HEK293T (cell line): Measurements from ENCODE around the gene PCDHGB6.
"Not testable (repeated sequence)": the region's sequence is repeated elsewhere in the genome, so short reads cannot be mapped to it uniquely, and the experiment has no call there.

Source experiments
- ARNT ChIP-seq: fragments of 450-650 bp; IDR thresholded peaks from 2 replicates; pipeline ENCODE4 v1.6.1; 2017; ENCODE audit warnings: mild to moderate bottlenecking
- FOXM1 ChIP-seq: fragments of 450-650 bp; IDR thresholded peaks from 2 replicates; pipeline ENCODE4 v1.6.1; 2017; ENCODE audit warnings: mild to moderate bottlenecking, borderline replicate concordance
- SP1 ChIP-seq: fragments of 450-650 bp; IDR thresholded peaks from 2 replicates; pipeline ENCODE4 v1.6.1; 2017
- TARDBP ChIP-seq: fragments of 450-650 bp; IDR thresholded peaks from 2 replicates; pipeline ENCODE4 v1.6.1; 2016

DNA sequence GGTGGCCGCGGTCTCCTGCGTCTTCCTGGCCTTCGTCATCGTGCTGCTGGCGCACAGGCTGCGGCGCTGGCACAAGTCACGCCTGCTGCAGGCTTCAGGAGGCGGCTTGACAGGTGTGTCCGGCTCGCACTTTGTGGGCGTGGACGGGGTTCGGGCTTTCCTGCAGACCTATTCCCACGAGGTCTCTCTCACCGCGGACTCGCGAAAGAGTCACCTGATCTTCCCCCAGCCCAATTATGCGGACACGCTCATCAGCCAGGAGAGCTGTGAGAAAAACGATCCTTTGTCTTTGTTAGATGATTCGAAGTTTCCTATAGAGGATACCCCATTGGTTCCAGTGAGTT, 7.4 kb downstream of the PCDHGB6 start:
- TF ChIP-seq FOXM1, SP1, ARNT, TARDBP: not testable (repeated sequence)
